Measurements from ENCODE around the gene ATF3.

Gene ATF3

GRCh38 chr1:212648431-212648830 is 39.9 kb downstream of the ATF3 start:
- no peak overlapping the region for H3K9ac ChIP-seq (ENCODE audit: low read depth, low read length, poor library complexity, severe bottlenecking)
- H2AFZ ChIP-seq (ENCODE audit: low read length) = no peak overlapping the region
- H3K27me3 ChIP-seq (ENCODE audit: insufficient read depth, low read length, poor library complexity, severe bottlenecking) = no peaks in the 10 kb centered on the region

GRCh38 chr1:212649020-212649419 is 40.5 kb downstream of the ATF3 start:
- H3K36me3 ChIP-seq (ENCODE audit: insufficient read depth, low read length) = no peaks in the 10 kb centered on the region
- H3K9me2 ChIP-seq (replicated peaks; ENCODE audit: low read depth, low read length) = no peaks in the 10 kb centered on the region
- H3K4me2 ChIP-seq (ENCODE audit: low read depth, low read length, poor library complexity, severe bottlenecking) = no peak overlapping the region
- no peak overlapping the region for H3K4me3 ChIP-seq (ENCODE audit: low read length, poor library complexity, severe bottlenecking)
- H4K20me1 ChIP-seq (ENCODE audit: insufficient read depth, low read length, poor library complexity, severe bottlenecking) = no peaks in the 10 kb centered on the region
- H3F3A ChIP-seq (ENCODE audit: low read depth) = no peaks in the 10 kb centered on the region
- no peak overlapping the region for H2AFZ ChIP-seq (ENCODE audit: low read length)
- TF ChIP-seq EZH2phosphoT487 (IDR thresholded peaks at IDR 0.05; ENCODE audit: borderline replicate concordance) = no peak
- no peak for TF ChIP-seq CTCF (conservative IDR thresholded peaks at IDR 0.05; ENCODE audit: low read length)
- no peaks in the 10 kb centered on the region for H3K27me3 ChIP-seq (ENCODE audit: insufficient read depth, low read length, poor library complexity, severe bottlenecking)
- no peaks in the 10 kb centered on the region for H3K9me3 ChIP-seq (ENCODE audit: insufficient read depth, low read depth, low read length)
- H3K4me1 ChIP-seq (ENCODE audit: insufficient read depth, low read length, poor library complexity, severe bottlenecking) = peaks cover 15% of the 10 kb centered on the region
- no peak overlapping the region for H3K9ac ChIP-seq (ENCODE audit: low read depth, low read length, poor library complexity, severe bottlenecking)
- no peaks in the 10 kb centered on the region for H3K79me2 ChIP-seq (ENCODE audit: insufficient read depth, low read length)

More at GRCh38 chr1:212648431-212648830, 39.9 kb downstream of the ATF3 start:
- no peaks in the 10 kb centered on the region for H3K9me2 ChIP-seq (replicated peaks; ENCODE audit: low read depth, low read length)
- no peaks in the 10 kb centered on the region for H3K9me3 ChIP-seq (ENCODE audit: insufficient read depth, low read depth, low read length)
- no peaks in the 10 kb centered on the region for H4K20me1 ChIP-seq (ENCODE audit: insufficient read depth, low read length, poor library complexity, severe bottlenecking)
- peaks cover 20% of the 10 kb centered on the region for H3K4me1 ChIP-seq (ENCODE audit: insufficient read depth, low read length, poor library complexity, severe bottlenecking)
- H3F3A ChIP-seq (ENCODE audit: low read depth) = no peaks in the 10 kb centered on the region
- no peaks in the 10 kb centered on the region for H3K79me2 ChIP-seq (ENCODE audit: insufficient read depth, low read length)
- no peaks in the 10 kb centered on the region for H3K36me3 ChIP-seq (ENCODE audit: insufficient read depth, low read length)
- H3K4me3 ChIP-seq (ENCODE audit: low read length, poor library complexity, severe bottlenecking) = no peak overlapping the region
- no peak overlapping the region for H3K4me2 ChIP-seq (ENCODE audit: low read depth, low read length, poor library complexity, severe bottlenecking)
- no peak for TF ChIP-seq CTCF (conservative IDR thresholded peaks at IDR 0.05; ENCODE audit: low read length)
- no peak for TF ChIP-seq EZH2phosphoT487 (IDR thresholded peaks at IDR 0.05; ENCODE audit: borderline replicate concordance)

GRCh38 chr1:212650228-212650627 is 41.7 kb downstream of the ATF3 start:
- no peak for TF ChIP-seq CTCF (conservative IDR thresholded peaks at IDR 0.05; ENCODE audit: low read length)
- Histone ChIP-seq H3K36me3 (ENCODE audit: insufficient read depth, low read length) (no peaks in the 10 kb centered on the region), H3K4me2 (ENCODE audit: low read depth, low read length, poor library complexity, severe bottlenecking) (no peak overlapping the region), H3F3A (ENCODE audit: low read depth) (no peaks in the 10 kb centered on the region), H2AFZ (ENCODE audit: low read length) (no peak overlapping the region), H3K9me3 (ENCODE audit: insufficient read depth, low read depth, low read length) (no peaks in the 10 kb centered on the region), H3K27me3 (ENCODE audit: insufficient read depth, low read length, poor library complexity, severe bottlenecking) (no peaks in the 10 kb centered on the region), H3K79me2 (ENCODE audit: insufficient read depth, low read length) (no peaks in the 10 kb centered on the region), H3K4me1 (ENCODE audit: insufficient read depth, low read length, poor library complexity, severe bottlenecking) (peaks cover 4% of the 10 kb centered on the region), H4K20me1 (ENCODE audit: insufficient read depth, low read length, poor library complexity, severe bottlenecking) (no peaks in the 10 kb centered on the region), H3K4me3 (ENCODE audit: low read length, poor library complexity, severe bottlenecking) (no peak overlapping the region), H3K9me2 (replicated peaks; ENCODE audit: low read depth, low read length) (no peaks in the 10 kb centered on the region), H3K9ac (ENCODE audit: low read depth, low read length, poor library complexity, severe bottlenecking) (no peak overlapping the region)

All from Loucy (cell line).